22Rv1 (cell line): ENCODE measurements around the gene PQBP1.
A peak's percentile ranks its signal among the peaks of the same experiment; 100 is the strongest.

Experiments used
- H3K27ac ChIP-seq: fragments of 450-650 bp; 2 replicates; pipeline ENCODE4 v1.5.1; 2017
- ZFX ChIP-seq: fragments of 450-650 bp; IDR thresholded peaks from 2 replicates; pipeline ENCODE4 v1.6.1; 2017; ENCODE audit warnings: antibody characterized with exemption, borderline replicate concordance
- TF ChIP-seq, protein P1 (sequence below): fragments of 450-650 bp; IDR thresholded peaks from 2 replicates; pipeline ENCODE4 v1.5.1; 2017; ENCODE audit warnings: mild to moderate bottlenecking

PQBP1 gene

DNA sequence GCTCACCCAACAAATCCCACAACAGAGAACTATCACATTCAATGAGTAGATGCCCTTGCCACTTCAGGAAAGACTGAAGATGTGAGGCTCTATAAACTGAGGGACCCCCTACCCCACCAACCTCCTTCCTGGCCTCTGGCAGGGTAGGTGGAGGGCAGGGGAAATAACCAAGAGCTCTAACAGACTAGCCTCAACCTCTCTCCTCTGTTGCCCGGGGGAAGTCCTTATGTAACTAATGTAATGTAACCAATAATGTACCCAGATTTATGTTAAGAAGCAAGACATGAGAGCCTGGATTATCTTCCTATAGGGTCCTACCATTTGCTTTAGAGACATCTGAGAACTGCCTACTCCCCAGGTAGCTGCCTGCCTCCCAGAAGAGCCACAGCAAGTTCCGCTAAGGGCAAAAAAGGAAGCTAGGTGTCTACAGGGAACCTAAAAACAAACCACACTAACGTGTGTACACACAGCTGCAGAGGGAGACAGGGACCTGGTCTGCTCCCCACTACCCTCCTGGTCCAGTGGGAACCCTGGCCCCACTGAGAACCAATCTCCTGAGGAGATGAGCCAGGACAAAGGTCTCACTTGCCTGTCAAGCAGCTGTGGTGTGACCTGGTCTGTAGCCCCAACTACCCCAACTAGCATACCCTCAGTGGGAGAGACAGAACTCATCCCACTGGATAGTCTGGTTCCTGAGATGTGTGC, 41.9 kb downstream of the PQBP1 start:
- no peak for TF ChIP-seq ZFX
- TF ChIP-seq, protein P1, sequence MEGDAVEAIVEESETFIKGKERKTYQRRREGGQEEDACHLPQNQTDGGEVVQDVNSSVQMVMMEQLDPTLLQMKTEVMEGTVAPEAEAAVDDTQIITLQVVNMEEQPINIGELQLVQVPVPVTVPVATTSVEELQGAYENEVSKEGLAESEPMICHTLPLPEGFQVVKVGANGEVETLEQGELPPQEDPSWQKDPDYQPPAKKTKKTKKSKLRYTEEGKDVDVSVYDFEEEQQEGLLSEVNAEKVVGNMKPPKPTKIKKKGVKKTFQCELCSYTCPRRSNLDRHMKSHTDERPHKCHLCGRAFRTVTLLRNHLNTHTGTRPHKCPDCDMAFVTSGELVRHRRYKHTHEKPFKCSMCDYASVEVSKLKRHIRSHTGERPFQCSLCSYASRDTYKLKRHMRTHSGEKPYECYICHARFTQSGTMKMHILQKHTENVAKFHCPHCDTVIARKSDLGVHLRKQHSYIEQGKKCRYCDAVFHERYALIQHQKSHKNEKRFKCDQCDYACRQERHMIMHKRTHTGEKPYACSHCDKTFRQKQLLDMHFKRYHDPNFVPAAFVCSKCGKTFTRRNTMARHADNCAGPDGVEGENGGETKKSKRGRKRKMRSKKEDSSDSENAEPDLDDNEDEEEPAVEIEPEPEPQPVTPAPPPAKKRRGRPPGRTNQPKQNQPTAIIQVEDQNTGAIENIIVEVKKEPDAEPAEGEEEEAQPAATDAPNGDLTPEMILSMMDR = no peak
- H3K27ac ChIP-seq = no peak overlapping the region

DNA sequence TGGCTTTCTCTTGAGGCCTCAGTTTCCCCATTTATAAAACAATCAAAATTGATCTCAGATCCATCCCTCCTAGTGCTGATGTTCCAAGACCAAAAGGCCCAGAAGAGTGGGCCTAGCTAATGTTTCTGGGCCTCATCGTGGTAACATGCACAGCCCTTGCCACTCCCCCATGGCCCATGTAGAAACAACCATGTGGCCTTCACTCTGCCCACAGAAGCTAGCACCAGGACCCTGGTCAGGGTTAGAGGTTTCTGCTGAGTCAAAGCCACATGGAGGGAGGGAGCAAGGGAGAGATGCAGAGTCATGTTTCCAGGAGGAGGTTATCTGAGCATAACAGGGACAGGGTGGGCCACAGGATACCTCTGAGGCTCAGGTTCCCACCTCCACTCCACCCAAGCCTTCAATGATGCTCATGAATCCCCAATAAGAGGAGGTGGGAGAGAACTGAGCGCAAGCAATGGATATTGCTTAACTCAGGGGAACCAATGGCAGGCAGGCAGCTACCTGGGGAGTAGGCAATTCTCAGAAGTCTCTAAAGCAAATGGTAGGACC, 42.8 kb downstream of the PQBP1 start:
- no peak overlapping the region for H3K27ac ChIP-seq
- no peak for TF ChIP-seq ZFX
- TF ChIP-seq, protein P1 = no peak

DNA sequence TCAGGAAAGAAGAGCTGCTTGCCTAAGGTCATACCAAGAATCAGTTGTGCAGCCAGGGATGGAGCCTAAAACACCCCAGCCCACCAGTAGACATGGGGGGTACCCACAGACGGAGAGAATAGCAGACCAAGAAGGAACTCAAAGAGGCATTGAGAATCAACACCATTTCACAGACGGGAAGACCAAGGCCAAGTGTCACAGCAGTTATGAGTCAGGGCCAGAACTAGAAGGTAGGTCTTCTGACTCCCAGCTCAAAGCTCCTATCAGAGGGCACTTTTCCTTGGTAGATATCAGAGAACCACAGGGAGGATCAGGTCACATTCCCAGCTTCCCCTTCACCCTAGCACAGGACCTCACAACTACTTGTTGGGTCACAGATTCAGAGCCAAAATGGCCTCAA, 45.2 kb downstream of the PQBP1 start:
- no peak overlapping the region for H3K27ac ChIP-seq
- no peak for TF ChIP-seq ZFX
- TF ChIP-seq, protein P1 = no peak

DNA sequence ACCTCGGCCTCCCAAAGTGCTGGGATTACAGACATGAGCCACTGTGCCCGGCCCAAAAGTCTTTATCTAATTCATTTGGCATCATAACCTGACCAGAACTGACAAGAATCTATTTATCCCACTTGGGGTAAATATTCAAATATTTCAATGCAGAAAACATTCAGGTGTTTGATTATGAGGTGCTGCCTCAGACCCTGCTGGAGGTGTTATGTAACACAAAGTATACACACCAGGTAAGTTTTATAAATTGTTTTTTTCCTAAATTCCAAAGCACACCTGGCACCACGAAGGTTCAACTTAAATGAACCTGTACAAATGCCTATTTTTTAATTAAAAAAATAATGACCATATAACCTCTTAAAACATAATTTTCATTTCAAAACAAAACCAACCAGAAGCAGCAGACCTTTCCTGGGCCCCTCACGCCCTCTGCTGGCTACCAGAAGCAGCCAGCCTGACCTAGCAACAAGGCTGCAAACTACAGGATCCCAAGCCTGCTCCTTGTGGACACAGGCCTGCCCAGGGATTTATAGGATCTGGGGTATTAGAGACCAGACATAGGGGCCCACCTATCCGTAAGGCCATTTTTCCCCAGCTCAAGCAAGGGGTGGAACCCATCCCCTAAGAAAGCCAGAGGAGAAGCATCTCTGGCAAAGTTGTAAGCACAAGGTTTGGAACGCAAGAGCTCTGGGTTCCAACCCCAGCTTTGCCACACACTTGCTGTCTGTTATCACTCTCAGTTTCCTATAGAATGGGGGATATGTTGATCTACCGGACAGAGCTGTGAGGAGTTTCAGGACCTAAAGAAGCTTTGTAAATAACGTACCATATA, 48.0 kb downstream of the PQBP1 start:
- TF ChIP-seq, protein P1 = peak; percentile 81
- TF ChIP-seq ZFX = no peak
- no peak overlapping the region for H3K27ac ChIP-seq

DNA sequence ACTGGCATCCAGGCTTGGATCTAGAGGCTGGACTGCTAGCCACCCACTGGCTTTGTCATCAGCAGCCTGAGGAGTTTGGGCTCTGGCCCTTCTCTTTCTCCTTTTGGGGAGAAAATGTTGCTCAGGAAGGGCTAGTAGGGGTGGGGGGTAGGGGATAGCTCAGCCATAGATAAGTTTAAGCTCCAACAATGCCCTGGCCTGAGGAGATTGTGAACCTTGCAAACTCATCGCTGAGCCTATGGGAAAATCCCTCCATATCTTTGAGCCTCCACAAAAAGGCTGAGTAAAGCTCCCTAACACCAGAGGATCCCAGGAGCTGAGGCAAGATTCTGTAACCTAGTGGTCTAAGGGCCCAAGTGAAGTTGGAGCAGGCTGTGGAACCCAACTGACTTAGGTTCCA, 50.9 kb downstream of the PQBP1 start:
- H3K27ac ChIP-seq = no peak overlapping the region
- no peak for TF ChIP-seq ZFX
- TF ChIP-seq, protein P1 = no peak
